Measurements from ENCODE around the gene LPCAT1. TPM values are rescaled to one million over a fixed set of nuclear protein-coding genes. Genes with fewer than 3 reads are reported as not detected.
A peak's percentile ranks its signal among the peaks of the same experiment; 100 is the strongest.

The LPCAT1 gene
- total and polyA plus RNA-seq, 10 of the 15 experiments (the other 5 are each of a cell fraction or from before 2014, with no cell fraction given) = 2.3 to 109 (median 72.7) TPM

GRCh38 chr5:1517838-1518237 lies 5.9 kb downstream of the LPCAT1 start (continued):
- TF ChIP-seq IRF3 (IDR thresholded peaks at IDR 0.05) (no peak), ATF3 (IDR thresholded peaks at IDR 0.05; ENCODE audit: borderline replicate concordance, extremely low read depth, low read depth, low read length) (no peak), NFIC (IDR thresholded peaks at IDR 0.05; ENCODE audit: low read depth, low read length) (no peak), KAT2A (conservative IDR thresholded peaks at IDR 0.05; ENCODE audit: control insufficient read depth, low read depth, low read length) (no peak), TAF1 (IDR thresholded peaks at IDR 0.05; ENCODE audit: borderline replicate concordance, low read depth, low read length) (no peak), BRCA1 (IDR thresholded peaks at IDR 0.05; ENCODE audit: low read depth, low read length) (no peak)

GRCh38 chr5:1516615-1517601 lies 6.9 kb downstream of the LPCAT1 start:
- in situ Hi-C loops (cut with MboI) (no loop called here), intact Hi-C loops (cut with micrococcal nuclease; ENCODE audit: unreplicated experiment) (no loop called here)
- H3K9ac ChIP-seq (ENCODE audit: control insufficient read depth, insufficient read depth, low read length) = no peak overlapping the region
- H3K4me3 ChIP-seq = no peak overlapping the region
- no peak for TF ChIP-seq POLR2A (IDR thresholded peaks at IDR 0.05; ENCODE audit: low read depth, low read length)
- no peak for TF ChIP-seq RELB (IDR thresholded peaks at IDR 0.05; ENCODE audit: low read depth)
- ChIA-PET RAD21 (ENCODE audit: unreplicated experiment) (no interaction called here), CTCF (interaction anchor here (0.6 to 1.3 kb wide), 4 partner anchors 13 to 1087 kb away, joined by 3 to 7 read pairs (median 3); no protein-coding TSS in a partner anchor), POLR2A (interaction anchor here (0.6 to 1.1 kb wide), 2 partner anchors 13 to 203 kb away, joined by 3 read pairs; no protein-coding TSS in a partner anchor), SMC1A (ENCODE audit: uncharacterized antibody, unreplicated experiment) (interaction anchor here (0.6 to 1.5 kb wide), 4 partner anchors 13 to 172 kb away, joined by 3 to 4 read pairs (median 4); no protein-coding TSS in a partner anchor)
- peaks cover 28 to 33% of the 10 kb centered on the region in 2 experiments for H3K36me3 ChIP-seq (ENCODE audit: control insufficient read depth in 2 of 2, insufficient read depth in 2 of 2, low read length in 1 of 2)
- H2AFZ ChIP-seq (ENCODE audit: control insufficient read depth, low read depth, low read length) = no peak overlapping the region
- no TSS peak for BruUV-seq (replicated peaks)
- peaks cover 4% of the 10 kb centered on the region for H3K4me1 ChIP-seq (ENCODE audit: control insufficient read depth, insufficient read depth, low read length)
- no peak overlapping the region for H3K27ac ChIP-seq (ENCODE audit: control insufficient read depth, insufficient read depth)
- WGBS (ENCODE audit: insufficient coverage, insufficient replicate concordance, low lambda C conversion rate, missing lambda C conversion rate) = 77% methylated on average over 19 of the region's 19 CpGs
- ATAC-seq (no peak), DNase-seq (ENCODE audit: low read depth, low spot score) (no peak), FAIRE-seq (no peak)
- H3K79me2 ChIP-seq (ENCODE audit: control insufficient read depth, insufficient read depth, low read length) = peaks cover 60% of the 10 kb centered on the region
- H4K20me1 ChIP-seq (ENCODE audit: control insufficient read depth, insufficient read depth) = peaks cover 5% of the 10 kb centered on the region
- no peaks in the 10 kb centered on the region for H3K27me3 ChIP-seq (replicated peaks in 1 of 2; ENCODE audit: control insufficient read depth in 2 of 2, insufficient read depth in 2 of 2, low read length in 1 of 2)
- 0 out of 2 replicates have a peak overlapping the region, but pooled peaks have one; percentile 50 for H3K4me2 ChIP-seq (ENCODE audit: control insufficient read depth, insufficient read depth)
- no peaks in the 10 kb centered on the region for H3K9me3 ChIP-seq (replicated peaks; ENCODE audit: control insufficient read depth, insufficient read depth, low read length)
